ENCODE data around the gene TNFRSF9. TPM values are rescaled to one million over a fixed set of nuclear protein-coding genes. Genes with fewer than 3 reads are reported as not detected.
A peak's percentile ranks its signal among the peaks of the same experiment; 100 is the strongest.

TNFRSF9 gene
- total and polyA plus RNA-seq, 2 of the 8 experiments (the other 6 are each of a cell fraction or from before 2014, with no cell fraction given), result not detected

- 81% methylated on average over 9 of the region's 9 CpGs; no CpG with 5 or more reads in 1 of the 2 experiments for WGBS, 2 experiments (ENCODE audit: extremely low coverage in 1 of 2, insufficient coverage in 1 of 2, insufficient read length in 1 of 2, insufficient replicate concordance in 2 of 2, low coverage in 1 of 2, low lambda C conversion rate in 2 of 2, missing lambda C conversion rate in 1 of 2)
- Histone ChIP-seq H3K27ac (ENCODE audit: low read depth, low read length) (no peak overlapping the region), H2AFZ (ENCODE audit: low read length) (no peak overlapping the region), H2BK15ac (ENCODE audit: low read length) (no peak overlapping the region; the same call in 1 of the 2 replicates), H2BK20ac (ENCODE audit: low read length) (no peak overlapping the region), H2BK120ac (replicated peaks; ENCODE audit: low read depth, low read length) (no peak overlapping the region), H2AK5ac (ENCODE audit: low read depth, low read length) (no peak overlapping the region), H3K36me3 (ENCODE audit: control insufficient read depth in 2 of 4, insufficient read depth in 4 of 4, low read length in 3 of 4) (no peaks in the 10 kb centered on the region), H3K14ac (ENCODE audit: insufficient read length) (no peak overlapping the region), H3K9me3 (ENCODE audit: insufficient read depth in 2 of 2, low read depth in 1 of 2, low read length in 1 of 2) (peaks cover 0 to 3% of the 10 kb centered on the region in 2 experiments; a peak in 1 of 4 replicates), H4K20me1 (replicated peaks in 1 of 2; ENCODE audit: control insufficient read depth in 1 of 2, insufficient read depth in 2 of 2, low read length in 2 of 2) (no peaks in the 10 kb centered on the region), H4K5ac (ENCODE audit: insufficient read length, low read depth, low read length) (no peak overlapping the region), H3K4me3 (ENCODE audit: extremely low read depth in 1 of 4, insufficient read depth in 2 of 4, low read depth in 3 of 4, low read length in 4 of 4) (no peak overlapping the region), H4K91ac (replicated peaks; ENCODE audit: insufficient read length, low read length) (no peak overlapping the region), H3K79me2 (ENCODE audit: control insufficient read depth in 1 of 2, insufficient read depth in 2 of 2, low read length in 2 of 2) (no peaks in the 10 kb centered on the region), H3K4me1 (replicated peaks in 1 of 4; ENCODE audit: control insufficient read depth in 3 of 4, insufficient read depth in 4 of 4, low read length in 3 of 4) (no peaks in the 10 kb centered on the region), H3K27me3 (replicated peaks in 1 of 4; ENCODE audit: control insufficient read depth in 3 of 4, extremely low read depth in 1 of 4, insufficient read depth in 3 of 4, low read length in 3 of 4) (no peaks in the 10 kb centered on the region), H3K4ac (replicated peaks; ENCODE audit: insufficient read length, low read depth, low read length) (no peak overlapping the region), H4K8ac (ENCODE audit: extremely low read depth, insufficient read depth, low read length) (peak overlapping the region; percentile 57; the same call in 1 of the 2 replicates), H3K56ac (replicated peaks; ENCODE audit: insufficient read length, low read depth, low read length) (no peak overlapping the region), H3K4me2 (ENCODE audit: insufficient read depth in 1 of 2, low read depth in 2 of 2, low read length in 2 of 2) (no peak overlapping the region), H3K18ac (ENCODE audit: extremely low read depth, low read length) (no peak overlapping the region), H2BK5ac (ENCODE audit: low read depth, low read length) (peak overlapping the region; percentile 9; the same call in 1 of the 2 replicates), H3K79me1 (ENCODE audit: low read depth, low read length) (no peaks in the 10 kb centered on the region), H3K23ac (ENCODE audit: insufficient read length) (no peak overlapping the region), H3K9ac (replicated peaks in 1 of 4; ENCODE audit: extremely low read depth in 1 of 4, low read depth in 3 of 4, low read length in 3 of 4) (no peak overlapping the region), H2BK12ac (ENCODE audit: low read depth, low read length) (no peak overlapping the region), H3K23me2 (ENCODE audit: low read depth, low read length) (no peaks in the 10 kb centered on the region)
- POLR2A ChIA-PET (ENCODE audit: partially characterized antibody), result no interaction called here
- CTCF ChIA-PET (ENCODE audit: partially characterized antibody), result interaction anchor here (0.9 to 1.8 kb wide), 6 partner anchors 10 to 225 kb away, joined by 3 to 6 read pairs (median 4); no protein-coding TSS in a partner anchor
- FAIRE-seq (no peak), DNase-seq (ENCODE audit: low read depth in 1 of 2, low spot score in 2 of 2) (no peak)
- TF ChIP-seq JUND (IDR thresholded peaks at IDR 0.05; ENCODE audit: low read length) (no peak), E2F6 (IDR thresholded peaks at IDR 0.05) (no peak), RBBP5 (IDR thresholded peaks at IDR 0.05; ENCODE audit: borderline replicate concordance, low read depth, low read length) (no peak), ATF3 (IDR thresholded peaks at IDR 0.05; ENCODE audit: insufficient read depth, low read depth, low read length) (no peak), GTF2F1 (IDR thresholded peaks at IDR 0.05; ENCODE audit: borderline replicate concordance, low read depth, low read length) (no peak), CHD2 (IDR thresholded peaks at IDR 0.05; ENCODE audit: low read length) (no peak), CEBPB (IDR thresholded peaks at IDR 0.05; ENCODE audit: low read depth, low read length) (no peak), POLR2A (IDR thresholded peaks at IDR 0.05; ENCODE audit: control extremely low read depth in 1 of 2, low read depth in 2 of 2, low read length in 2 of 2) (no peak), USF2 (IDR thresholded peaks at IDR 0.05; ENCODE audit: low read length) (no peak), SRF (IDR thresholded peaks at IDR 0.05; ENCODE audit: low read depth, low read length) (no peak), GABPA (IDR thresholded peaks at IDR 0.05; ENCODE audit: borderline replicate concordance, insufficient read depth, low read length) (no peak), KDM1A (IDR thresholded peaks at IDR 0.05; ENCODE audit: borderline replicate concordance, low read length) (no peak), SP2 (IDR thresholded peaks at IDR 0.05; ENCODE audit: low read length) (no peak)
These were observed 48.8 kb downstream of the TNFRSF9 start for GRCh38 chr1:7891804-7892203.

Data from H1 (cell line).